Keratinocyte (primary cell): ENCODE data around the gene BBS9. TPM values are rescaled to one million over a fixed set of nuclear protein-coding genes. Genes with fewer than 3 reads are reported as not detected.

Experiments used
- DNase-seq: peaks from one replicate; pipeline ENCODE4 v3.0.0-alpha.2; 2011; ENCODE audit warnings: low read depth, missing footprints, low spot score
- FAIRE-seq: peaks from 2 replicates; lab custom pipeline; 2011; peaks lifted over from hg19 to GRCh38; lab: Jason Lieb, UNC
- H2AFZ ChIP-seq: 2 replicates; pipeline ENCODE4 v1.6.0; 2012; ENCODE audit warnings: low read length, control low read depth, inconsistent platforms; ENCODE audit not compliant: control insufficient read depth
- H3K27ac ChIP-seq: 2 replicates; pipeline ENCODE4 v1.5.1; 2011; ENCODE audit warnings: low read length; ENCODE audit not compliant: control insufficient read depth, insufficient read depth
- H3K27me3 ChIP-seq: 3 replicates; pipeline ENCODE4 v1.6.0; 2011; ENCODE audit warnings: low read length; ENCODE audit not compliant: control insufficient read depth, insufficient read depth; ENCODE audit errors: extremely low read depth
- H3K36me3 ChIP-seq, 2 experiments: 2 replicates in 1 of 2; 3 replicates in 1 of 2; pipeline ENCODE4 v1.5.1; 2011; ENCODE audit warnings: low read length in 2 of 2, mild to moderate bottlenecking in 1 of 2; ENCODE audit not compliant: control insufficient read depth in 2 of 2, insufficient read depth in 2 of 2; ENCODE audit errors: extremely low read depth in 1 of 2
- H3K4me1 ChIP-seq: 3 replicates; pipeline ENCODE4 v1.5.1; 2011; ENCODE audit warnings: low read length; ENCODE audit not compliant: control insufficient read depth, insufficient read depth; ENCODE audit errors: extremely low read depth
- H3K4me2 ChIP-seq: 3 replicates; pipeline ENCODE4 v1.6.0; 2011; ENCODE audit warnings: low read depth, low read length; ENCODE audit not compliant: control insufficient read depth, insufficient read depth; ENCODE audit errors: extremely low read depth
- H3K4me3 ChIP-seq, 3 experiments: fragments of 200-600 bp in 1 of 3; sonication (generic) in 1 of 3; 2 replicates in 2 of 3; 3 replicates in 1 of 3; pipeline ENCODE4 v1.5.1; 2011 to 2016; ENCODE audit warnings: low read length in 3 of 3, mild to moderate bottlenecking in 3 of 3, control low read depth in 2 of 3, inconsistent platforms in 1 of 3, low read depth in 1 of 3, mixed read lengths in 1 of 3, mixed run types in 1 of 3, moderate library complexity in 1 of 3; ENCODE audit not compliant: control insufficient read depth in 2 of 3, insufficient read depth in 2 of 3; ENCODE audit errors: extremely low read depth in 1 of 3
- H3K79me2 ChIP-seq: 2 replicates; pipeline ENCODE4 v1.6.0; 2012; ENCODE audit warnings: low read length; ENCODE audit not compliant: control insufficient read depth, insufficient read depth
- H3K9ac ChIP-seq: 3 replicates; pipeline ENCODE4 v1.6.0; 2011; ENCODE audit warnings: low read length; ENCODE audit not compliant: control insufficient read depth, insufficient read depth; ENCODE audit errors: extremely low read depth
- H3K9me1 ChIP-seq: 3 replicates; pipeline ENCODE4 v1.6.0; 2011; ENCODE audit warnings: low read length; ENCODE audit not compliant: control insufficient read depth, insufficient read depth; ENCODE audit errors: extremely low read depth
- H3K9me3 ChIP-seq: 2 replicates; pipeline ENCODE4 v1.5.1; 2012; ENCODE audit warnings: low read depth, low read length; ENCODE audit not compliant: control insufficient read depth
- H4K20me1 ChIP-seq: 3 replicates; pipeline ENCODE4 v1.6.0; 2011; ENCODE audit warnings: low read length; ENCODE audit not compliant: control insufficient read depth, insufficient read depth; ENCODE audit errors: extremely low read depth
- CTCF ChIP-seq, 3 experiments: IDR thresholded peaks in 1 of 3; conservative IDR thresholded peaks in 1 of 3; optimal IDR thresholded peaks in 1 of 3; 2 replicates in 2 of 3; 3 replicates in 1 of 3; pipeline versions ENCODE3 to v1.5.1; 2011; ENCODE audit warnings: low read length in 3 of 3, mild to moderate bottlenecking in 3 of 3, moderate library complexity in 2 of 3, control low read depth in 1 of 3, inconsistent platforms in 1 of 3; ENCODE audit not compliant: insufficient read depth in 2 of 3; ENCODE audit errors: extremely low read depth in 1 of 3
- EZH2 ChIP-seq: IDR thresholded peaks from one replicate; pipeline ENCODE4 v1.6.1; 2012; ENCODE audit warnings: inconsistent platforms, mild to moderate bottlenecking, low read length, moderate library complexity
- dilution Hi-C: fragments of 300-500 bp; cut with MboI; formaldehyde crosslinking; loops from one replicate; pipeline ENCODE4 v1.7.0; 2020; ENCODE audit warnings: low sequenced_read_pairs; ENCODE audit not compliant: extremely low pct_ligation_motif_present
- polyA plus RNA-seq, 5 experiments: library from polyadenylated mRNA; depleted of rRNA in 3 of 5; stranded (reverse) in 3 of 5; stranded (forward) in 1 of 5; unstranded in 1 of 5; fragments of >200 nt; gene quantifications; 1 replicate in 1 of 5; 2 replicates in 3 of 5; 3 replicates in 1 of 5; pipeline versions ENCODE4 v1.2.1 to v1.2.3, GENCODE V29; 2011 to 2012; ENCODE audit warnings: missing spikeins in 2 of 5, low read depth in 1 of 5, low replicate concordance in 1 of 5

BBS9 gene
- polyA plus RNA-seq, 1 donor (not counting 4 experiments of a cell fraction or from before 2014, with no cell fraction given), result 7.6 TPM

DNA sequence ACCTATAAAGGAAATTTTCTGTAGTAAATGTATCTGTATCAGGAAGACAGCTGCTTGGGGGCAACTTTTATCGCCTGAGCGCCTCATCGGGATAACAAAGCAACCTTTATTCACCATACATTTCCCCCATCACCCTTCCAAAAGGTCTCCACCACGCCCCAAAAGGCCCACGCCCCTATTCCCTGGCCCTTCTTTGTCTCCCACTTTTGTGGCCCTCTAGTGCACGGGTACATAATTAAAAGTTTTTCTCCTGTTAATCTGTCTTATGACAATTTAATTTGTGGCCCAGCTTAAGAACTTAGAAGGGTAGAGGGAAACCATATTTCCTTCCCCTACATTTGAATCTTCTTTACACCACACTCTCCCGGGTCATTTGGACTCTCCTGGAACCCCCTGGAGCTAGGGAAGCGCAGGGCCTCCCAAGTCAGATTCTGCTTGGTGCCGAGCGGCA, 20.8 kb upstream of the BBS9 start:
- Histone ChIP-seq H3K9me3 (no peaks in the 10 kb centered on the region), H3K4me3 (peak overlapping the region; percentile 63 to 92 (median 88)), H3K36me3 (no peaks in the 10 kb centered on the region), H3K79me2 (peaks cover 52% of the 10 kb centered on the region), H4K20me1 (no peaks in the 10 kb centered on the region), H3K4me2 (peak overlapping the region; percentile 97), H3K27me3 (no peaks in the 10 kb centered on the region), H3K9ac (peak overlapping the region; percentile 84), H2AFZ (peak overlapping the region; percentile 76), H3K27ac (peak overlapping the region; percentile 71), H3K4me1 (peaks cover 12% of the 10 kb centered on the region), H3K9me1 (no peaks in the 10 kb centered on the region)
- dilution Hi-C loops, result no loop called here
- no peak for DNase-seq
- no peak for FAIRE-seq
- TF ChIP-seq CTCF (optimal IDR thresholded peaks at IDR 0.05 in 1 of 3, IDR thresholded peaks at IDR 0.05 in 1 of 3, conservative IDR thresholded peaks at IDR 0.05 in 1 of 3; ENCODE audit: extremely low read depth in 1 of 3, insufficient read depth in 2 of 3, low read length in 3 of 3) (peak in 1 of 3 experiments; percentile 8), EZH2 (no peak)

- H3K27ac ChIP-seq, result peak within 1 kb of the TSS; percentile 71
- no peaks in the 10 kb centered on the region for H3K36me3 ChIP-seq
- no peak for FAIRE-seq
- H3K4me2 ChIP-seq, result peak within 1 kb of the TSS; percentile 97
- H3K4me3 ChIP-seq, result peak within 1 kb of the TSS; percentile 63 to 92 (median 88)
- no peaks in the 10 kb centered on the region for H4K20me1 ChIP-seq
- peak within 1 kb of the TSS; percentile 76 for H2AFZ ChIP-seq
- no peaks in the 10 kb centered on the region for H3K9me1 ChIP-seq
- TF ChIP-seq CTCF (optimal IDR thresholded peaks at IDR 0.05 in 1 of 3, IDR thresholded peaks at IDR 0.05 in 1 of 3, conservative IDR thresholded peaks at IDR 0.05 in 1 of 3; ENCODE audit: extremely low read depth in 1 of 3, insufficient read depth in 2 of 3, low read length in 3 of 3) (peak in 2 of 3 experiments; percentile 26 to 58), EZH2 (no peak)
- H3K79me2 ChIP-seq, result peaks cover 48% of the 10 kb centered on the region
- H3K4me1 ChIP-seq, result peaks cover 12% of the 10 kb centered on the region
- dilution Hi-C loops, result no loop called here
- H3K9ac ChIP-seq, result peak within 1 kb of the TSS; percentile 84
- H3K27me3 ChIP-seq, result no peaks in the 10 kb centered on the region
- DNase-seq, result no peak
- H3K9me3 ChIP-seq, result no peaks in the 10 kb centered on the region
These were observed 20.2 kb upstream of the BBS9 start, which contains the start of gene RP9 for GRCh38 chr7:33109005-33109757. Gene RP9, minus strand, starts transcription at chr7:33109404. Its CDS starts 32 bp downstream, at chr7:33109372.
